Measurements from ENCODE around the gene ANKUB1.
"Not testable (repeated sequence)": the region's sequence is repeated elsewhere in the genome, so short reads cannot be mapped to it uniquely, and the experiment has no call there.

Gene ANKUB1, protein sequence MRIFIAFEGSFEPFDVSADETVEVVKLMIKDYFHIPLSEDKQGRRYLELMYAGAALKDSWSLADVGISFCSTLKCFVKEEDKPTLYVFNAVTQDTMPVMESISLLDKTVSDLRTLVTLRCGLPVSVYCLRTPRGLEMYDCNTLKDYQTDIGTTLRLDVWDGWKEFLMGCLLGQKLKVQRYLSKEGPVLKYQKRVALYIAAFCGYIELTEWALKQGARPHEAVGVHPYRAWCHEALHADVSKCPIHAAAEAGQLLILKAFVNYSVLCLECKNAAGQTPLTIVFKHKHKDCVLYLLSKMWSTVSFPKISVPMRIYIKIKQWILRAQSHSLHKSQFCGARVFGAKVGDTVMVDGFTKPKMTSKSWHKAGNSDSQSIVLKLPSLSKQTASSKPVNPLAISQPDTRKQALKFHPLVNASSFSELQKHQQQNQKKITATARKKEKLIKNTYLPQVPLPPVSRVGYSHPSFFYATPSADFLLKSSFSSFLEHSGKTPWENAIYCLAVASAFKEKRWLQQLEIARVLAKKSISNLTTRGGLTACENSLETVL

DNA sequence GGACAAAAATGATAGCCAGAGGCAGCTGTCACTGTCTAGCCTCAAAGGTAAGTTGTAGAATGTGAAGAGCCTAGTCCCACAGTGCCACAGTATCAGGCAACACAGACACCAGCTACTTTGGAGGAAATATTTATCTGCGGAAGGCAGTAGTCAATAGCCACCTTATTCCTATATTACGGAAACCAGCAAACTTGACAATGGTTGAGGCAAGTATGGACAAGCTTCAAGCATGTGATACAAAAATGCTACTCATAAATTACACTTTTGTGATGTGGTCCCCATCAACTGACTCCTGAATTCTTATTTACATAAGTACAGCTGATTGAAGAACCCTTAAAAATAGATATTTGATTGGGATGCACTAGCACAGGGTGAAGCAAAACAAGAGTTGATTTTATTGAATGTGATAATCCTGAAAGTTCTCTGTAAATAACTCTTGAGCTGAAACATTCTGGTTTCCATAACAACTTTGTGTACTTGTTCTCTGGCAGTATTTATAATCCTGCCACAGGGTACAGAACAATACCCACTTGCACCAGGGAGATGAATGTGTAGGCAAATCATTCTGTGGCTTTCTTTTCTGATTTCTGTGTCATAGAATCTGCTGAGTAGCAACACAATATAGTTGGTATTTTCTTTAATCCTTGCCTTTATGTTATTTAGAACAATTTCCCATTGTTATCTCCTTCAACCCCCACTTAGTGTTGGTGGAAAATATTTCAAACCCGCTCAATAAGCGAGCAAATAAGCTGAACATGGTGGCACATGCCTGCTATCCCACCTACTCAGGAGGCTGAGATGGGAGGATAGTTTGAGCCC, at the start of gene ANKUB1:
Gene ANKUB1 (minus strand): TSS at position 103 of the 819 bp plus-strand sequence. CDS start 188 bp downstream, outside the sequence.
- DNase-seq (ENCODE audit: low read depth): no peak

DNA sequence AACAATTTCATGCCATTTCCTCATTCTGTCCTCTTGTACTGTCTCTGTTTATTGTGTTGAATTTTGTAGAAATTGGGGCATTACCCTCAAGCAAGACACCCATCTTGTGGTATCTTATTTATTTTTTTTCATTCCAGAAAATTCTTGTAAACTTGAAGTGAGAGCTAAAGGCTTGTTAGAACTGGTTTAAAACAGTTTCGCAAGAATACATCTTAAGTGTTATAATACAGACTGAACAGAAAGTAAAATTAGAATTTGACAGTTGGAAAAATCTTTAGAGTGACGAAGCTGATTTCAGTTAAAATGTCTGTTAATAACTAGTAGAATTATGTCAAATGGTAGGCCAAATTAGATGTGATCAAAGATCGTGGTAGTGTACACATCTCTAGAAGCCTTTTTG, 47.5 kb upstream of the ANKUB1 start:
- peak; percentile 2 for DNase-seq (ENCODE audit: low read depth)

DNA sequence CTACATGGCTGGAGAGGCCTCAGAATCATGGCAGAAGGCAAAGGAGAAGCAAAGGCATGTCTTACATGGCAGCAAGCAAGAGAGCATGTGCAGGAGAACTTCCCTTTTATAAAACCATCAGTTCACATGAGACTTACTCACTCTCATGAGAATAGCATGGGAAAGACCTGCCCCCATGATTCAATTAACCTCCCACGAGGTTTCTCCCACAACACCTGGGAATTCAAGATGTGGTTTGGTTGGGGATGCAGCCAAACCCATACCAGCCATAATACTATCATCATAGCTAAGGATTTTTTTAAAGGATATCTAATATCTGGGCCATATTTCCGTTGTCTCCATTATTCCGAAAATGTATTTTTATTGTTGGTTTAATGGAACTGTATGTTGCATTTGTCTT, 47.1 kb upstream of the ANKUB1 start:
- not testable (repeated sequence) for DNase-seq (ENCODE audit: low read depth)

DNA sequence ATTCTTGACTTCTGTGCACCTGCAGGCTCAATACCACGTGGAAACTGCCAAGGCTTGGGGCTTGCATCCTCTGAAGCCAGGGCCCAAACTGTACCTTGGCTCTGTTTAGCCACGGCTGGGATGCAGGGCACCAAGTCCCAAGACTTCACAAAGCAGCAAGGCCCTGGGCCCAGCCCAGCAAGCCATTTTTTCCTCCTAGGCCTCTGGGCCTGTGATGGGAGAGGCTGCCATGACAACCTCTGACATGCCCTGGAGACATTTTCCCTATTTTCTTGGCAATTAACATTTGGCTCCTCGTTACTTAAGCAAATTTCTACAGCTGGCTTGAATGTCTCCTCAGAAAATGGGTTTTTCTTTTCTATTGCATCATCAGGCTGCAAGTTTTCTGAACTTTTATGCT, 46.1 kb upstream of the ANKUB1 start:
- DNase-seq (ENCODE audit: low read depth): not testable (repeated sequence)

DNA sequence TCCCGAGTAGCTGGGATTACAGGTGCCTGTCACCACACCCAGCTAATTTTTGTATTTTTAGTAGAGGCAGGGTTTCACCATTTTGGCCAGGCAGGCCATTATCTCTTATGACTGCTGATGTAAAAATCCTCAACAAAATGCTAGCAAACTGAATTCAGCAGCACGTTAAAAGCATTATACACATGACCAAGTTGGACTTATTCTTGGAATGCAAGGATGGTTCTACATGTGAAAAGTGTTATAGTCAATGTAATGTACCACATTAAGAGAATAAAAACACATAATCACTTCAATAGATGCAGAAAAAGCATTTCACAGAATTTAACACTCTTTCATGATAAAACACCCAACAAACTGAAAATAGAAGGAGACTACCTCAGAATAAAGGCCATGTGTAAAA, 40.9 kb upstream of the ANKUB1 start:
- DNase-seq (ENCODE audit: low read depth): no peak

DNA sequence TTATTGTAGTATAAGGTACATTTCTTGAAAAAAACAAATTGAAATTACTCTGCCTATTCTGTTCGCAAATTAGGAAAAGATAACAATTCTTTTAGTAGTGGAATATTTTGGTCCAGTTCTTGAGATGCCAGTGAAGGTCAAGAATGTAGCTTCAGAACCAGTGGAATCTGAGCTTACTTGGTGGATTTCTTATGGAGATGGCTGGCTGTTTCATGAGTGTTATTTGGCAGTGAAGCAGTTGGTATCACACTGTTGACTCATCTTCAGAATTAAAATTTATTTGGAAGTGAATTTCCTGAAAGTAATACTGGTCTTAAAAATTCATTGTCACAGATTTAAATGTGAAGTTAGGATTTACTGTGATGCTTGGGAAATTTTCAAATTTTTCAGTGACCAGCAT, 39.7 kb upstream of the ANKUB1 start:
- DNase-seq (ENCODE audit: low read depth): peak; percentile 35

DNA sequence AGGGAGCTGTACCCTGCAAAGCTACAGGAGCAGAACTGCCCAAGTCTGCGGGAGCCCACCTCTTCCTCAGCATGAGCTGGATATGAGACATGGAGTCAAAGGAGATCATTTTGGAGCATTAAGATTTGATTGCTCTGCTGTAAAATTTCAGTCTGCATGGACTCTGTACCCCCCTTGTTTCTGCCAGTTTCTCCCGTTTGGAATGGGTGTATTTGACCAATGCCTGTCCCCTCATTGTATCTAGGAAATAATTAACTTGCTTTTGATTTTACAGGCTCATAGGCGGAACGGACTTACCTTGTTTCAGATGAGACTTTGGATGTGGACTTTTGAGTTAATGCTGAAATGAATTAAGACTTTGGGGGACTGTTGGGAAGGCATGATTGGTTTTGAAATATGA, 39.0 kb upstream of the ANKUB1 start:
- no peak for DNase-seq (ENCODE audit: low read depth)

DNA sequence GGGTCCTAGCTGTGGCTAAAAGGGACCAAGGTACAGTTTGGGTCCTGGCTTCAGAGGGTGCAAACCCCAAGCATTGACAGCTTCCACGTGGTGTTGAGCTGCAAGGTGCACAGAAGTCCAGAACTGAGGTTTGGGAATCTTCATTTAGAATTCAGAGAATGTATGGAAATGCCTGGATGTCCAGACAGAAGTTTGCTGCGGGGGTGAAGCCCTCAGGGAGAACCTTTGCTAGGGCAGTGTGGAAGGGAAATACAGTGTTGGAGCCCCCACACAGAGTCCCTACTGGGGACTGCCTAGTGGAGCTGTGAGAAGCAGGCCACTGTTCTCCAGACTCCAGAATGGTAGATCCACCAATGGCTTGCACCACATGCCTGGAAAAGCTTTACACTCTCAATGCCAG, 38.5 kb upstream of the ANKUB1 start:
- no peak for DNase-seq (ENCODE audit: low read depth)

DNA sequence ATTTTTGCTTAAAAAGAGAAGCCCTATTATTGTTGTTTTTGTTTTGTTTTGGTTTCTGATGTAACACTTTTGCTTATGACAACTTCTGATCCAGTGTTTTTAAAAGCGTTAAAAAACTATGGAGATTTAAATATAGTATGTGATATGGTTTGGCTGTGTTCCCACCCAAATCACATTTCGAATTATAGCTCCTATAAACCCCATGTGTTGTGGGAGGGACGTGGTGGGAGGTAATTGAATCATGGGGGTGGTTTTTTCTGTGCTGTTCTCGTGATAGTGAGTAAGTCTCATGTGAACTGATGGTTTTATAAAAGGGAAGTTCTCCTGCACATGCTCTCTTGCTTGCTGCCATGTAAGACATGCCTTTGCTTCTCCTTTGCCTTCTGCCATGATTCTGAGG, 37.3 kb upstream of the ANKUB1 start:
- not testable (repeated sequence) for DNase-seq (ENCODE audit: low read depth)

DNA sequence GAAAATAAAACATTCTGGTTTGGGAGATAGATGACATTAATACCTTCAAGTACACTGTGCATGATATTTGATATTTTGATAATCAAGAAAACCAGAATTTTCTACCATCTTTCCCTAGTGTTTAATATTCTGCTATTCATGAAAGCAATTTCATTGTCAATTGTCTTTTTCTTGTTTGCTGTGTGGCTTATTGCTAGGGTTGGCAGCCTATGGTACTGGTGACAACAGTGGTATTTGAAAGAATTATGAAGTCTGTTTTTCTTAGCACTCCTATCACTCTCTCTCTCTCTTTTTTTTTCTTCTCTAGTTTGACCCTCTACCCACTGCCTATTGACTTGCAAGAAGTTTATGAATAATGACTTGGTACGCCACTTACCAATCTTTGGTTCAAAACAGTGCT, 36.0 kb upstream of the ANKUB1 start:
- no peak for DNase-seq (ENCODE audit: low read depth)

DNA sequence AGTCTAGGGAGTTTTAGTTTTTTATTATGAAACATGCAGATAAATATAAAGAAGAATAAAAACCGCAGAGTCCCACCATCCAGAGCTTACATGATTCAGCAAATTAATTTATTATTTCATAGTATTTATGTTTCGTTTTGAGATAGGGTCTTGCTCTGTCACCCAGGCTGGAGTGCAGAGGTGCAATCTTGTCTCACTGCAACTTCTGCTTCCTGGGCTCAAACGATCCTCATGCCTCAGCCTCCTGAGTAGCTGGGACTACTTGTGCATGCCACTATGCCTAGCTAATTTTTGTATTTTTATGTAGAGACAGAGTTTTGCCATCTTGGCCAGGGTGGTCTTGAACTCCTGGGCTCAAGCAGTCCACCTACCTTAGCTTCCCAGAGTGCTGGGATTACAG, 34.3 kb upstream of the ANKUB1 start:
- DNase-seq (ENCODE audit: low read depth): no peak

DNA sequence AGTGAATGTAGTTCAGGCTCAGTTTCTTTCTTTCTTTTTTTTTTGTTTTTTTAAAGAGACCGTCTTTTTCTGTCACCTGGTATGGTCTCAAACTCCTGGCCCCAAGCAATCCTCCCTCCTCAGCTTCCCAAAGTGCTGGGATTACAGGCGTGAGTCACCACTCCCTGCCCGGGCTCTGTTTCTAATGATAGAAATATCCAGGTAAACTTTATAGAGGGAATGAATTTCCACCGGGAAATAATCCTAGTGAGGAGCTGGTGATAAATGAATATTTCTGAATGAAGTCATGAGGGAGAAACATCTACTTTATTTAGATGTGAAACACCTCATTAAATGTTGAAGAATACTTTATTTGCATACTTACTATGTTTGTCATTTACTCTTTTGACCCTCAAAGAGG, 27.8 kb upstream of the ANKUB1 start:
- no peak for DNase-seq (ENCODE audit: low read depth)

DNA sequence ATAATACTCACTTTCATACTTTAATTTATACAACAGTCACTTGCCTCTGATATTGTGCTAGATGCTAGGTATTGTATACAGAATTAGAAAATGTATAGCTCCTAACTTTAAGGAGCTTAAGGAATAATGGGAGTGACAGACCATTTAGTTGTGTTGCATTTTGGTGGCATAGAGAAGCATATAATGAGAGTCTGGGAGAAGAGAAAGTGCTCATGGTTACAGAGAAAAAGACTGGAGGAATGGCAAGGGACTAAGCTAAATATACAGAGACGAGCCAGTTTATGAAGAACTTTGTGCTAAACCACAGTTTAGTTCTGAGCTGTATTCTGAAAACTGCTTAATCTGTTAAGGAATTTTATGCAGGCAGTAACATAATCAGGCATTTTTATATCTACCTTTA, 27.1 kb upstream of the ANKUB1 start:
- no peak for DNase-seq (ENCODE audit: low read depth)

DNA sequence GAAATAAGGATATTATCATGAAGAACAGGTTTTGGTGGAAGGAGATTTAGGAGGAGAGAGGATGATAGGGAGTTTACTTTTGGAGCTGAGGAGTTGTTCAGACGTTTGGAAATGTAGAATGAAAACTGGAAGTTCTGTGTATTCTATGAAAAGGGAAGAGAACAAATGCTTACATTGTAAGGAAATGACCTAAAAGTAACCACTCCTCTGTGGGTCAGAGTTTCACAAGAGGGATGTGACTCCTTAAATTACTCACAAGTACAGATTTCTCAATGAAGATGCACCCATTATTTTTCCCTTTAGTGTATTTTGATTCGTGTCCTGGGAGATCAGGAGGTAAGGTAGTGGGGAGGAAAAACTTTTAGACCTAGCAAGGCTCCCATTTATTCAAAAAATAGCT, 24.6 kb upstream of the ANKUB1 start:
- peak; percentile 67 for DNase-seq (ENCODE audit: low read depth)

DNA sequence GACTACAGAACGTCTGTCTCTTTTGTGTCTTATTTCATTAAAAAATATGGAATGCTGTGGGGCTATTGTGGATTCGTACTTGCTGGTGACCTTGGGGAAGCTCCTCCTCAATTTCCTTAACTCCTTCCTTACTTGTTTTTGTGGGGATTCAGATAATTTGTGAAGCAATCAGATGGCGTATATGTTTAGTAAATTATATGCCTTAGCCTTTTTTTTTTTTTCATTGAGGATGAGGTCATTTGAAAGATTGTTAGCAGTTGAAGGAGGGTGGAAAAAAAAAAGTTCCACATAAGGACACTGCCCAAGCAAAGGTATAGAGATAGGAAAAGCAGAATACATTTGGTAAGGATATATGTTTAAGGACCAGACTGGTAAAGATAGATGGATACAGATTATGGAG, 24.0 kb upstream of the ANKUB1 start:
- DNase-seq (ENCODE audit: low read depth): no peak

DNA sequence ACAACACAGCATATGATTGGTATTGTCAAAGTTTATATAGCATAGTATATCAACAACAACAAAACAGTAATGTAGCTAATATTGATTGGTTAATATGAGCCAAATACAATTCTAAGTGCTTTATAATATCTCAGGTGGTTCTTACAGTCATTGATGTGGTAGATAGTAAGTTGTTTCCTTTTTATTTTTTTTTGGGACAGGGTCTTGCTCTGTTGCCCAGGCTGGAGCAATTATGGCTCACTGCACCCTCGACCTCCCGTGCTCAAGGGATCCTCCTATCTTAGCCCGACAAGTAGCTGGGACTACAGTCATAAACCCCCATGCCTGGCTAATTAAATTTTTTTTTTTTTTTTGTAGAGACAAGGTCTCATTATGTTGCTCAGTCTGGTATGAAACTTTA, 23.4 kb upstream of the ANKUB1 start:
- no peak for DNase-seq (ENCODE audit: low read depth)

DNA sequence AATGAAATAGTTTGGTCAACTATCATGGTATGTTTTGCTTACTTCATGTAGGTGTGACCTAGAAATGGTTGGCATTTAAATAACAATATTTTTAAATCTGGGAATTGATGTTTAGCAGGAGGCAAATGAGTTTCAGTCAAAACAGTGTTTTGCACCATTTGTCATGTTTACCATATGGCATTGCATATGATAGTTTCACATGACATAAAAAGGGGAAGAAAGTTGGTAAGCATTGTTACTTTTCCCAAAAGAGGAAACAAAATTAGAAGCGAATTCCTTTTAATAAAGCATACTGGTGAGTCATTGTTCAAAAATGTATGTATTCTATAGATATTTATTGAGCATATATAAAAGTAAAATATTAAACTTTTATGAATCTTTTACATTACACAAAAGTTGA, 23.0 kb upstream of the ANKUB1 start:
- DNase-seq (ENCODE audit: low read depth): no peak

DNA sequence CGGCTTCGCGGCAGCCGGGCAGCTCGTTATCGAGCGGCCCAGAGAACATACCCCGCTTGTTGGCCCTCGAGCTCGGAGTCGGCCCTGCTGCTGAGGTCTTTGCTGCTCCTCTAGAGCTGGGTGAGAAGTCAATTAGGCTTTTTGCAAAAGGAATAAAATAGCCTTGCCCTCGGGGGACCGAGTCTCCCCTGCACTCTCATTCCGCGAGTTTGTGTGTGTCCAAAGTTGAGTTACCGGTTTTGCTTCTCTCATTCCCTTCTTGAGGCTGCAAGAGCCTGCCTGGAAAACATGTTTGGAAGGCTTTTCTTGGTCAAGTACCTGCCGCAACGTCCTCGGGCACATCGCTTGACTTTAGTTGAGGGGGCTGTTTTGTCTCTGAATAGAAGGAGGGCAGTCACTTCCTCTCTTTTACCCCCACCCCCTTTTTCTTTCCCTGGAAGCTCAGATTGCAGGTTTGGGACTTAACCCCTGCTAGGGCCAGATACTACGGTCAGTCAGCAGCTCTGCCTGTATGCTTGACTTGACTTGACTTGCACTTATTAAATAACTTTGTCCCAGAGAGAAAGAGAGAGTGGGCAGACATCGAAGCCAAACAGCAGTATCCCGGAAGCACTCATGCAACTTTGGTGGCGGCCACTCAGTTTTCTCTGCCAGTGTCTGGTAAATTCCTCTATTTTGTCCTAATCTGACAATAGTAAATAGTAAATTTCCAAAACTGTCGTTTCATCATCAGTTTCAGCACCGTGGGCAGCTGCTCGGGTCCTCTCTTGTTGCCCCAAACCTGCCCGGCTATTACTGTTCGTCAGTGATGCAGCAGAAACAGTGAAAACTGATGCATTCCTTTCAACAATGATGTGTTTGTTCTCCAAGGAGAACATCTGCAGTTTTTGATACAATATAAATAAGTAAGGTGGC, 21.3 kb upstream of the ANKUB1 start:
- DNase-seq (ENCODE audit: low read depth): peak; percentile 14

DNA sequence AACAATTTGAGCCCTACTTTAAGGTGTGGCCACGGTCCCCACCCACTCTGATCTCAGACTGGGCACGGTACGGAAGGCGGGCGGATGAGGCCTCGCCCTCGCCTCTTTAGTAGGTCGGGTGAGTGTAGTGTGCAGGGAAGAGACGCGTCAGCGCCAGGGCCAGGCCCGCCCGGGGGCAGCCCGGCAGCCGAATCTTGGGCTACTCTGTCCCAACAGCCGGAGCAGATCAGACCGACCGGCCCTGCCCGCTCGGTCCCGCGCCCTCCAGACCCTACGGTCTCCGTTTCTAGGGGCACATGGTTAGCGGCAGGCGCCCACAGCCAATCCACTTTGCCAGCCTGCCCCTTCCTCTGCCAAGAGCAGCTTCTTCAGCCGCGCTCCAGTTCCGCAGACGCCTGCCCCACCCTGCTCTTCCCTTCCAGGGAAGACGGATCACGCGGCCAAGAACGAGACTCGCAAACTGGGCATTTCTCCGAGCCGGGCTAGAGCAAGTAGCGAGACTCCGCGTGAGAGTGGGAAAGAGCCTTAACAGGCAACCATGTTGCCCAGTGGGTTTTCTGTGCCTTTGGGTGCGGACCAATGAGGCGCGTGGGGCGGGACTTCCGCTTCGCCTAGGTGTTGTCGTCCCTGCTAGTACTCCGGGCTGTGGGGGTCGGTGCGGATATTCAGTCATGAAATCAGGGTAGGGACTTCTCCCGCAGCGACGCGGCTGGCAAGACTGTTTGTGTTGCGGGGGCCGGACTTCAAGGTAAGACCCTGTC, 20.4 kb upstream of the ANKUB1 start, which contains the start of gene RNF13:
Gene RNF13 (plus strand): TSS at position 610 of the 761 bp plus-strand sequence. CDS start 32,812 bp downstream, outside the sequence.
- DNase-seq (ENCODE audit: low read depth): peak; percentile 95

DNA sequence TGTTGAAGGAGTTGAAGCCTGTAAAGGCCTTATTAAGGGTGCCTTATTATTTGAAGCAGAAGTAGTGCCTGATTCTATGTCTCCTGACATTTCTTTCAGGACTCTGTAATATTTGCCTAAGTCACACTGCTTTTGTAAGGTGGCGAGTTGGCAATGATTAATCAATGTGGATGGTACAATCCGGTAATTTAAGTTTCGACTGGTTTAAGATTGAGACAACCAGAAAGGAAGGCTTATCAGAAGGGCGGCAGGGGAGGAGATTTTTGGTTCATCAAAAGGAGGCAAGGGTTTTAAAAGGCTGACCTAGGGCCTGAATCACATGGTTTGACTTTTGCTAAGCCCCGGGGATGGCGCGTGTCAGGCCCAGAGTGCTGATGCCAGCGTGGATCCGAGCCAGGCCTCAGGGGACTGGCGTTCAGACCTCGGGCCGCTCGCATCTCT, 19.8 kb upstream of the ANKUB1 start:
- DNase-seq (ENCODE audit: low read depth): no peak

DNA sequence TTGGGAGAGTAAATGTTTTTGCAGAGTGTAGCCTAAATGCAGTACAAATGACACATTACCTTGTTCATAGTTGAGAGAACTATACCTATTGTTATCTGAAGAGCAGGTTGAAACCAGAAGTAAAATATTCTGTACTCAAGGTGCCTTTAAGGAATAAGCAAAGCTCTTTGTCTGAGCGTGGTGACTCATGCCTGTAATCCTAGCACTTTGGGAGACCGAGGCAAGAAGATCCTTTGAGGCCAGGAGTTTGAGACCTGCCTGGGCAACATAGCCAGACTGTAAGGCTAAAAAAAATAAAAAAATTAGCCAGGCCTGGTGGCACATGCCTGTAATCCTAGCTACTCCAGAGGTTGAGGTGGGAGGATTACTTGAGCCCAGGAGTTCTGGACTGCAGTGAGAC, 18.5 kb upstream of the ANKUB1 start:
- DNase-seq (ENCODE audit: low read depth): no peak

Data from fibroblast of gingiva (primary cell).